Hippocampal formation (tissue), 2 donors: ENCODE results near the gene CDKL1.
A peak's percentile ranks its signal among the peaks of the same experiment; 100 is the strongest.

Experiments used
- DNase-seq, 2 donors: peaks; one replicate each; lab custom pipeline; 2025; lab: John Stamatoyannopoulos, UW

CDKL1 gene

GRCh38 chr14:50396631-50397389, at the start of gene CDKL1:
CDKL1 (minus strand) TSS chr14:50396881; CDS start chr14:50395868, 1,013 bp downstream.
- peak; percentile 54 to 66 for DNase-seq

GRCh38 chr14:50434528-50434927, 37.8 kb upstream of the CDKL1 start:
- no peak for DNase-seq

GRCh38 chr14:50432131-50432530, 35.5 kb upstream of the CDKL1 start:
- DNase-seq: no peak

- DNase-seq: no peak
These were observed 29.1 kb upstream of the CDKL1 start for GRCh38 chr14:50425816-50426215.

GRCh38 chr14:50425105-50425504, 28.4 kb upstream of the CDKL1 start:
- DNase-seq: no peak

GRCh38 chr14:50423529-50423928, 26.8 kb upstream of the CDKL1 start:
- DNase-seq: no peak

GRCh38 chr14:50421499-50421898, 24.8 kb upstream of the CDKL1 start:
- DNase-seq: no peak

GRCh38 chr14:50417853-50418252, 21.2 kb upstream of the CDKL1 start:
- DNase-seq: no peak

GRCh38 chr14:50410921-50411320, 14.2 kb upstream of the CDKL1 start:
- no peak for DNase-seq

- no peak for DNase-seq
These were observed 13.4 kb upstream of the CDKL1 start for GRCh38 chr14:50410071-50410470.

- DNase-seq: no peak
These were observed 10.6 kb upstream of the CDKL1 start for GRCh38 chr14:50407111-50407812.

GRCh38 chr14:50403419-50403818, 6.7 kb upstream of the CDKL1 start:
- no peak for DNase-seq

GRCh38 chr14:50402965-50403364, 6.3 kb upstream of the CDKL1 start:
- no peak for DNase-seq

- no peak for DNase-seq
These were observed 3.8 kb upstream of the CDKL1 start for GRCh38 chr14:50400461-50400860.

- no peak for DNase-seq
These were observed 2.8 kb upstream of the CDKL1 start for GRCh38 chr14:50399251-50400032.

- no peak for DNase-seq
These were observed 1.5 kb upstream of the CDKL1 start for GRCh38 chr14:50398189-50398580.

GRCh38 chr14:50397390-50398188, 908 bp upstream of the CDKL1 start:
- DNase-seq: no peak

- no peak for DNase-seq
These were observed 1.2 kb downstream of the CDKL1 start for GRCh38 chr14:50395448-50395847.

- DNase-seq: no peak
These were observed 2.0 kb downstream of the CDKL1 start for GRCh38 chr14:50394713-50395112.

GRCh38 chr14:50389668-50390441, 6.8 kb downstream of the CDKL1 start:
- DNase-seq: no peak
